HepG2 (cell line): Measurements from ENCODE around the gene TTC16. TPM values are rescaled to one million over a fixed set of nuclear protein-coding genes. Genes with fewer than 3 reads are reported as not detected.
A peak's percentile ranks its signal among the peaks of the same experiment; 100 is the strongest.

Experiments
- BORCS8-MEF2B ChIP-seq: sonication (generic); formaldehyde crosslinking; IDR thresholded peaks from 2 replicates; pipeline ENCODE4 v1.8.0; 2022; ENCODE audit warnings: mild to moderate bottlenecking, missing genetic modification reagents
- MXD4 ChIP-seq: IDR thresholded peaks from 2 replicates; pipeline ENCODE4 v1.6.1; 2016; ENCODE audit warnings: mild to moderate bottlenecking, missing biosample characterization, missing genetic modification reagents
- SAP130 ChIP-seq: IDR thresholded peaks from 2 replicates; pipeline ENCODE4 v1.6.1; 2016; ENCODE audit warnings: low read depth
- U2AF2 ChIP-seq: fragments of 200-400 bp; formaldehyde crosslinking; IDR thresholded peaks from 2 replicates; pipeline ENCODE4 v1.6.1; 2017; ENCODE audit warnings: low read depth, mild to moderate bottlenecking, low read length
- ZBTB44 ChIP-seq: sonication (generic); formaldehyde crosslinking; IDR thresholded peaks from 2 replicates; pipeline ENCODE4 v1.4.0; 2020; ENCODE audit warnings: missing genetic modification reagents
- ZKSCAN1 ChIP-seq: fragments of 150-350 bp; IDR thresholded peaks from 2 replicates; pipeline ENCODE4 v1.6.1; 2014; ENCODE audit warnings: low read length
- ZNF660 ChIP-seq: sonication (generic); formaldehyde crosslinking; IDR thresholded peaks from 2 replicates; pipeline ENCODE4 v1.5.1; 2020; ENCODE audit warnings: mild to moderate bottlenecking, low read depth, missing genetic modification reagents, borderline replicate concordance
- ZSCAN25 ChIP-seq: sonication (generic); formaldehyde crosslinking; IDR thresholded peaks from 2 replicates; pipeline ENCODE4 v1.8.0; 2022; ENCODE audit warnings: mild to moderate bottlenecking, missing genetic modification reagents
- polyA plus RNA-seq, 8 experiments: library from polyadenylated mRNA; depleted of rRNA in 3 of 8; stranded (reverse) in 7 of 8; unstranded in 1 of 8; fragments of >200 nt; fragmentation: Illumina TruSeq in 4 of 8; extraction: Trizol in 4 of 8; gene quantifications; 2 replicates each; pipeline versions ENCODE4 v1.2.1 to v1.2.3, GENCODE V29; 2011 to 2016; ENCODE audit warnings: low read depth in 4 of 8, missing spikeins in 1 of 8, mixed read lengths in 1 of 8; ENCODE audit not compliant: insufficient read depth in 1 of 8
- total RNA-seq, 5 experiments: library from RNA; depleted of rRNA; stranded (reverse); fragments of >200 nt; fragmentation: Illumina TruSeq; extraction: Trizol; gene quantifications; 2 replicates each; pipeline ENCODE4 v1.2.3, GENCODE V29; 2016; ENCODE audit warnings: low read depth in 1 of 5
- TF ChIP-seq, protein P1 (sequence below): sonication (generic); formaldehyde crosslinking; IDR thresholded peaks from 2 replicates; pipeline ENCODE4 v1.4.0; 2020; ENCODE audit warnings: mild to moderate bottlenecking, missing genetic modification reagents
- TF ChIP-seq, protein P2 (sequence below): sonication (generic); formaldehyde crosslinking; IDR thresholded peaks from 2 replicates; pipeline ENCODE4 v1.4.0; 2020; ENCODE audit warnings: missing genetic modification reagents
- TF ChIP-seq, protein P3 (sequence below): sonication (generic); formaldehyde crosslinking; IDR thresholded peaks from 2 replicates; pipeline ENCODE4 v1.4.0; 2020; ENCODE audit warnings: missing genetic modification reagents, borderline replicate concordance
- TF ChIP-seq, protein P4 (sequence below): sonication (generic); formaldehyde crosslinking; IDR thresholded peaks from 2 replicates; pipeline ENCODE4 v1.4.0; 2020; ENCODE audit warnings: mild to moderate bottlenecking, missing genetic modification reagents
- TF ChIP-seq, protein P5 (sequence below): IDR thresholded peaks from 2 replicates; pipeline ENCODE4 v1.6.1; 2012; ENCODE audit warnings: low read length, improper control_type of control experiment
- TF ChIP-seq, protein P6 (sequence below), 2 experiments: sonication (generic) in 1 of 2; formaldehyde crosslinking in 1 of 2; IDR thresholded peaks; 2 replicates each; pipeline versions ENCODE4 v1.4.0 to v1.6.1; 2018 to 2020; ENCODE audit warnings: missing genetic modification reagents in 2 of 2, borderline replicate concordance in 1 of 2, low read depth in 1 of 2, mild to moderate bottlenecking in 1 of 2, missing biosample characterization in 1 of 2

The TTC16 gene
- total and polyA plus RNA-seq, 2 of the 13 experiments (the other 11 are each of a cell fraction or from before 2014, with no cell fraction given) = not detected

- TF ChIP-seq, protein P1, sequence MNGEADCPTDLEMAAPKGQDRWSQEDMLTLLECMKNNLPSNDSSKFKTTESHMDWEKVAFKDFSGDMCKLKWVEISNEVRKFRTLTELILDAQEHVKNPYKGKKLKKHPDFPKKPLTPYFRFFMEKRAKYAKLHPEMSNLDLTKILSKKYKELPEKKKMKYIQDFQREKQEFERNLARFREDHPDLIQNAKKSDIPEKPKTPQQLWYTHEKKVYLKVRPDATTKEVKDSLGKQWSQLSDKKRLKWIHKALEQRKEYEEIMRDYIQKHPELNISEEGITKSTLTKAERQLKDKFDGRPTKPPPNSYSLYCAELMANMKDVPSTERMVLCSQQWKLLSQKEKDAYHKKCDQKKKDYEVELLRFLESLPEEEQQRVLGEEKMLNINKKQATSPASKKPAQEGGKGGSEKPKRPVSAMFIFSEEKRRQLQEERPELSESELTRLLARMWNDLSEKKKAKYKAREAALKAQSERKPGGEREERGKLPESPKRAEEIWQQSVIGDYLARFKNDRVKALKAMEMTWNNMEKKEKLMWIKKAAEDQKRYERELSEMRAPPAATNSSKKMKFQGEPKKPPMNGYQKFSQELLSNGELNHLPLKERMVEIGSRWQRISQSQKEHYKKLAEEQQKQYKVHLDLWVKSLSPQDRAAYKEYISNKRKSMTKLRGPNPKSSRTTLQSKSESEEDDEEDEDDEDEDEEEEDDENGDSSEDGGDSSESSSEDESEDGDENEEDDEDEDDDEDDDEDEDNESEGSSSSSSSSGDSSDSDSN (CRISPR knock-in tag) = peak; percentile 6; the same call in 1 of the 2 replicates
- TF ChIP-seq SAP130 (CRISPR knock-in tag) (peak; percentile 99), ZBTB44 (CRISPR knock-in tag) (no peak), ZNF660 (no peak), BORCS8-MEF2B (CRISPR knock-in tag) (0 out of 2 replicates have a peak, but pooled peaks have one; percentile 18), ZKSCAN1 (0 out of 2 replicates have a peak, but pooled peaks have one; percentile 5), MXD4 (CRISPR knock-in tag) (peak; percentile 60; the same call in 1 of the 2 replicates), U2AF2 (no peak), ZSCAN25 (peak; percentile 49; the same call in 1 of the 2 replicates)
- TF ChIP-seq, protein P2, sequence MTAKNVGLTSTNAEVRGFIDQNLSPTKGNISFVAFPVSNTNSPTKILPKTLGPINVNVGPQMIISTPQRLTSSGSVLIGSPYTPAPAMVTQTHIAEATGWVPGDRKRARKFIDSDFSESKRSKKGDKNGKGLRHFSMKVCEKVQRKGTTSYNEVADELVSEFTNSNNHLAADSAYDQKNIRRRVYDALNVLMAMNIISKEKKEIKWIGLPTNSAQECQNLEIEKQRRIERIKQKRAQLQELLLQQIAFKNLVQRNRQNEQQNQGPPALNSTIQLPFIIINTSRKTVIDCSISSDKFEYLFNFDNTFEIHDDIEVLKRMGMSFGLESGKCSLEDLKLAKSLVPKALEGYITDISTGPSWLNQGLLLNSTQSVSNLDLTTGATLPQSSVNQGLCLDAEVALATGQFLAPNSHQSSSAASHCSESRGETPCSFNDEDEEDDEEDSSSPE (CRISPR knock-in tag) = peak; percentile 45; the same call in 1 of the 2 replicates
- TF ChIP-seq, protein P3, sequence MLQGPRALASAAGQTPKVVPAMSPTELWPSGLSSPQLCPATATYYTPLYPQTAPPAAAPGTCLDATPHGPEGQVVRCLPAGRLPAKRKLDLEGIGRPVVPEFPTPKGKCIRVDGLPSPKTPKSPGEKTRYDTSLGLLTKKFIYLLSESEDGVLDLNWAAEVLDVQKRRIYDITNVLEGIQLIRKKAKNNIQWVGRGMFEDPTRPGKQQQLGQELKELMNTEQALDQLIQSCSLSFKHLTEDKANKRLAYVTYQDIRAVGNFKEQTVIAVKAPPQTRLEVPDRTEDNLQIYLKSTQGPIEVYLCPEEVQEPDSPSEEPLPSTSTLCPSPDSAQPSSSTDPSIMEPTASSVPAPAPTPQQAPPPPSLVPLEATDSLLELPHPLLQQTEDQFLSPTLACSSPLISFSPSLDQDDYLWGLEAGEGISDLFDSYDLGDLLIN (CRISPR knock-in tag) = no peak
- TF ChIP-seq, protein P4, sequence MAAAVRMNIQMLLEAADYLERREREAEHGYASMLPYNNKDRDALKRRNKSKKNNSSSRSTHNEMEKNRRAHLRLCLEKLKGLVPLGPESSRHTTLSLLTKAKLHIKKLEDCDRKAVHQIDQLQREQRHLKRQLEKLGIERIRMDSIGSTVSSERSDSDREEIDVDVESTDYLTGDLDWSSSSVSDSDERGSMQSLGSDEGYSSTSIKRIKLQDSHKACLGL (CRISPR knock-in tag) = peak; percentile 50; the same call in 1 of the 2 replicates
- TF ChIP-seq, protein P5, sequence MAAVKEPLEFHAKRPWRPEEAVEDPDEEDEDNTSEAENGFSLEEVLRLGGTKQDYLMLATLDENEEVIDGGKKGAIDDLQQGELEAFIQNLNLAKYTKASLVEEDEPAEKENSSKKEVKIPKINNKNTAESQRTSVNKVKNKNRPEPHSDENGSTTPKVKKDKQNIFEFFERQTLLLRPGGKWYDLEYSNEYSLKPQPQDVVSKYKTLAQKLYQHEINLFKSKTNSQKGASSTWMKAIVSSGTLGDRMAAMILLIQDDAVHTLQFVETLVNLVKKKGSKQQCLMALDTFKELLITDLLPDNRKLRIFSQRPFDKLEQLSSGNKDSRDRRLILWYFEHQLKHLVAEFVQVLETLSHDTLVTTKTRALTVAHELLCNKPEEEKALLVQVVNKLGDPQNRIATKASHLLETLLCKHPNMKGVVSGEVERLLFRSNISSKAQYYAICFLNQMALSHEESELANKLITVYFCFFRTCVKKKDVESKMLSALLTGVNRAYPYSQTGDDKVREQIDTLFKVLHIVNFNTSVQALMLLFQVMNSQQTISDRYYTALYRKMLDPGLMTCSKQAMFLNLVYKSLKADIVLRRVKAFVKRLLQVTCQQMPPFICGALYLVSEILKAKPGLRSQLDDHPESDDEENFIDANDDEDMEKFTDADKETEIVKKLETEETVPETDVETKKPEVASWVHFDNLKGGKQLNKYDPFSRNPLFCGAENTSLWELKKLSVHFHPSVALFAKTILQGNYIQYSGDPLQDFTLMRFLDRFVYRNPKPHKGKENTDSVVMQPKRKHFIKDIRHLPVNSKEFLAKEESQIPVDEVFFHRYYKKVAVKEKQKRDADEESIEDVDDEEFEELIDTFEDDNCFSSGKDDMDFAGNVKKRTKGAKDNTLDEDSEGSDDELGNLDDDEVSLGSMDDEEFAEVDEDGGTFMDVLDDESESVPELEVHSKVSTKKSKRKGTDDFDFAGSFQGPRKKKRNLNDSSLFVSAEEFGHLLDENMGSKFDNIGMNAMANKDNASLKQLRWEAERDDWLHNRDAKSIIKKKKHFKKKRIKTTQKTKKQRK = no peak
- TF ChIP-seq, protein P6, sequence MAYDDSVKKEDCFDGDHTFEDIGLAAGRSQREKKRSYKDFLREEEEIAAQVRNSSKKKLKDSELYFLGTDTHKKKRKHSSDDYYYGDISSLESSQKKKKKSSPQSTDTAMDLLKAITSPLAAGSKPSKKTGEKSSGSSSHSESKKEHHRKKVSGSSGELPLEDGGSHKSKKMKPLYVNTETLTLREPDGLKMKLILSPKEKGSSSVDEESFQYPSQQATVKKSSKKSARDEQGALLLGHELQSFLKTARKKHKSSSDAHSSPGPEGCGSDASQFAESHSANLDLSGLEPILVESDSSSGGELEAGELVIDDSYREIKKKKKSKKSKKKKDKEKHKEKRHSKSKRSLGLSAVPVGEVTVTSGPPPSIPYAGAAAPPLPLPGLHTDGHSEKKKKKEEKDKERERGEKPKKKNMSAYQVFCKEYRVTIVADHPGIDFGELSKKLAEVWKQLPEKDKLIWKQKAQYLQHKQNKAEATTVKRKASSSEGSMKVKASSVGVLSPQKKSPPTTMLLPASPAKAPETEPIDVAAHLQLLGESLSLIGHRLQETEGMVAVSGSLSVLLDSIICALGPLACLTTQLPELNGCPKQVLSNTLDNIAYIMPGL (CRISPR knock-in tag; IDR thresholded peaks at IDR 0.05; ENCODE audit: borderline replicate concordance in 1 of 2, low read depth in 1 of 2) = peak; percentile 21 to 22; a peak in 2 of 4 replicates
Observed at GRCh38 chr9:127715470-127716337, at the start of gene TTC16, which contains the start of gene PTRH1 (continued).
